CD4-positive, alpha-beta T cell treated with Interferon gamma for 1 hour (primary cell): Measurements from ENCODE around the gene RNF182.
"Not testable (repeated sequence)": the region's sequence is repeated elsewhere in the genome, so short reads cannot be mapped to it uniquely, and the experiment has no call there.

Experiments used
- DNase-seq: peaks from one replicate; pipeline ENCODE4 v3.0.0-alpha.2; 2020

The RNF182 gene

GRCh38 chr6:13972602-13973001, 47.9 kb downstream of the RNF182 start:
- DNase-seq: not testable (repeated sequence)

GRCh38 chr6:13973422-13973821, 48.7 kb downstream of the RNF182 start:
- not testable (repeated sequence) for DNase-seq

GRCh38 chr6:13978102-13978640, 53.4 kb downstream of the RNF182 start:
- no peak for DNase-seq

- DNase-seq: no peak
These were observed 54.0 kb downstream of the RNF182 start for GRCh38 chr6:13978787-13979186.

- DNase-seq: no peak
These were observed 54.8 kb downstream of the RNF182 start for GRCh38 chr6:13979284-13980171.

- no peak for DNase-seq
These were observed 55.8 kb downstream of the RNF182 start for GRCh38 chr6:13980534-13980933.

GRCh38 chr6:13985663-13986325, 61.0 kb downstream of the RNF182 start:
- DNase-seq: no peak

GRCh38 chr6:13986700-13987399, 62.1 kb downstream of the RNF182 start:
- DNase-seq: no peak

GRCh38 chr6:13987400-13987865, 62.7 kb downstream of the RNF182 start:
- DNase-seq: no peak

GRCh38 chr6:13988049-13988738, 63.4 kb downstream of the RNF182 start:
- no peak for DNase-seq

- DNase-seq: no peak
These were observed 64.2 kb downstream of the RNF182 start for GRCh38 chr6:13988908-13989307.

- DNase-seq: no peak
These were observed 64.9 kb downstream of the RNF182 start for GRCh38 chr6:13989496-13990144.

- DNase-seq: no peak
These were observed 66.0 kb downstream of the RNF182 start for GRCh38 chr6:13990796-13991195.

GRCh38 chr6:13991393-13991792, 66.6 kb downstream of the RNF182 start:
- DNase-seq: no peak

- DNase-seq: no peak
These were observed 67.8 kb downstream of the RNF182 start for GRCh38 chr6:13992417-13993055.

GRCh38 chr6:13993416-13993815, 68.7 kb downstream of the RNF182 start:
- no peak for DNase-seq

GRCh38 chr6:13998356-13998755, 73.6 kb downstream of the RNF182 start:
- DNase-seq: no peak

GRCh38 chr6:14000901-14001300, 76.1 kb downstream of the RNF182 start:
- DNase-seq: no peak

GRCh38 chr6:14001329-14002012, 76.7 kb downstream of the RNF182 start:
- no peak for DNase-seq

GRCh38 chr6:14002176-14002947, 77.6 kb downstream of the RNF182 start:
- DNase-seq: no peak
